Coronary artery (tissue), 2 donors: ENCODE data around the gene YRDC.
A peak's percentile ranks its signal among the peaks of the same experiment; 100 is the strongest.

Source experiments
- DNase-seq: peaks from one replicate; pipeline ENCODE4 v3.0.0-alpha.2; 2017; ENCODE audit warnings: low spot score
- H3K27ac ChIP-seq, 2 donors: fragments of 200-600 bp; sonication (generic); one replicate each; pipeline ENCODE4 v1.5.1; 2016 to 2019
- H3K4me3 ChIP-seq: fragments of 200-600 bp; sonication (generic); 2 replicates; pipeline ENCODE4 v1.5.1; 2016; ENCODE audit warnings: mild to moderate bottlenecking, moderate library complexity
- CTCF ChIP-seq: fragments of 200-600 bp; sonication (generic); IDR thresholded peaks from one replicate; pipeline ENCODE4 v1.5.1; 2019; ENCODE audit warnings: antibody characterized with exemption

Gene YRDC

DNA sequence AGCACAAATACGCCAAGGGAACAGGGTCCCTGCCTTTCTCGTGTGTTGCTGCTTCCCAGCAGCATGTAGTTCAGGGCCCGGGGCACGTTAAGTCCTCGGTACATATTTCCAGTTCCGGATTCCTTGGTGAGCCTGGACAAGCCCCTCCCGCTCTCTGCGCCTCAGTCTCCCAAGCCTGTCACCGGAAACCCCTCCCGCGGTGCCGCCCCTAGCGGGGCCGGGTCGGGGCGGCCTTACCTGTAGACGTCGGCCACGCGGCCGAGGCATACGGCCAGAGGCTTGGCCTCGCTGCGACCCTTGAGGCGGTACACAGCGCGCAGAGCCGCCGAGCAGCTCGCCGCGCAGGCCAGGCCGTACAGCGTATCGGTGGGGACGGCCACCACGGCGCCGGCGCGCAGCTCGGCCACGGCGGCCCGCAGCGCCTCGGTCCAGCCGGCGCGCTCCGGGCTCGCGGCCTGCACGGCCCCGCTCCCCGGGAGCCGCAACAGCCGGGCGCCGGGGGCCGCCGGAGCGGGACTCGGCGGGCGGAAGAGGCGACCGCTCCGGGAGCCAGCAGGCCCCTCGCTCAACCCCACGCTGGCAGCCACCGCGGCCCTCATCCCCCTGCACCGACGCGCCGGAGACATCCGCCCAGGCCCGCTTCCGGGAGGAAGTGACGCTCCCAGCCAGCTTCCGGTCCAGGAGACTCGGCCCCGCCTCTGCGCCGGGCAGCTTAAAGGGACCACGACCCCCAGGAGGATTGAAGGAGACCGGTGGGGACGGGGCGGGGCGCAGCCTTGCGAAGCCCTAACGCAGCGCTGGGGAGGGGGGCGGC, at the start of gene YRDC, which contains the start of gene C1orf122:
Gene YRDC, minus strand, starts transcription at position 654 of the 814 bp plus-strand sequence. Its CDS starts 28 bp downstream, at position 626.
Gene C1orf122, plus strand, starts transcription at position 236 of the 814 bp plus-strand sequence. CDS start 615 bp downstream, outside the sequence.
- TF ChIP-seq CTCF = no peak
- peak; percentile 96 for DNase-seq
- peak within 1 kb of the TSS; percentile 91 for H3K4me3 ChIP-seq

GRCh38 chr1:37854406-37854805, 46.4 kb upstream of the YRDC start:
- DNase-seq = no peak
- no peak for TF ChIP-seq CTCF
- no peak overlapping the region for H3K4me3 ChIP-seq
- H3K27ac ChIP-seq = no peak overlapping the region

More for the DNA sequence above, at the start of gene YRDC, which contains the start of gene C1orf122:
- peak within 1 kb of the TSS; percentile 88 to 98 for H3K27ac ChIP-seq

DNA sequence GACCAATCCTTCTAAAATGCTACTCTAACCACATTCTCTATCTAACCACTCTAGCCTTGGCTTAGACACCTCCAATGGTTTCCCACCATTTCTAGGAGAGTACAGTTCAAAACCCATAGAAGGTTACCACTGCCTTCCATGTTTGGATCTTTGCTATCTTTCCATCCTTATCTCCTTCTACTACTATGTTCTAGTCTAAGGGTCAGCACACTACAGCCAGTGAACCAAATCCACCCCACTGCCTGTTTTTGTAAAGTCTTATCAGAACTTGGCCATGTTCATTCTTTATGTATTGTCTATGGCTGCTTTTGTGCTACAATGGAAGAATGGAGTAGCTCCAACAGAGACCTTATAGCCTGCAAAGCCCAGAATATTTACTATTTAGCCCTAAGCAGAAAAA, 45.1 kb upstream of the YRDC start:
- TF ChIP-seq CTCF = no peak
- no peak for DNase-seq
- H3K4me3 ChIP-seq = no peak overlapping the region
- H3K27ac ChIP-seq = no peak overlapping the region

DNA sequence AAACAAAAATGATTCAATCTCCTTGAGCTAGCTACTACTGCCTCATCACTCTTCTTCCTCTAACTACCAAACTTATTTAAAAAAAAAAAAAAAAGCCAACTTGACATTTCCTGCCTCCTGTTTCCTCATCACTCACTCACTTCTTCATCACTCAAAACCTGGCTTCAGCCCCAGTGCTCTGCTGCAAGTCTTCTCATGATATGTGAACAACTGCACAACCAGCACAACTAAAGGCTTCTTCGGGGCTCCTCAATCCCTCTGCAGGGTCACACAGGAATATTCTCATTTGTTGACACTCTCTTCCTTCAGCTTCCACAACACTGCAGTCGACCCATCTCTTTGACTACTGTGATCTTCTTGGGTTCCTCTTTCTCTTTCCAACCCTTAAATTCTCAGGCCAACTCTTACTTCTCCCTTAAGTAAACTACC, 43.8 kb upstream of the YRDC start:
- DNase-seq = no peak
- TF ChIP-seq CTCF = no peak
- Histone ChIP-seq H3K4me3 (no peak overlapping the region), H3K27ac (no peak overlapping the region)

DNA sequence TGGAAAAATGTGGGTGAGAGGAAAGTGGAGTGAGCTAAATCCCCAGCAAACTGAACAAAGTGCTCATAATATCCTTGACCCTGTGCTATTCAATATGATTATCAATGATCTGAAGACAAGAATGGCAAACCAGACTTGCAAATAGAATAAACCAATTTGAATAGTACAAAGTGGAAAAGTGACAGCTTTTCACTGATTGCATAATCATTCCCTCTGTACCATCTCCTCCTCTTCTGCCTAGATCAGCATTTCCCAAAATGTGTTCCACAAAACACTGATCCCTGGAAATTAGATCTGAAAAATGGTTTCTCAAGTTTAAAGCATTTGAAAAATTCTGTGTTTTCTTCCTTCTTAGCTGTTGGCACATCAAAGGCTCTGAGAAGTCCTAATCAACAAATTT, 43.3 kb upstream of the YRDC start:
- no peak for TF ChIP-seq CTCF
- Histone ChIP-seq H3K27ac (peak overlapping the region in 1 of 2 donors; percentile 52), H3K4me3 (no peak overlapping the region)
- DNase-seq = no peak

DNA sequence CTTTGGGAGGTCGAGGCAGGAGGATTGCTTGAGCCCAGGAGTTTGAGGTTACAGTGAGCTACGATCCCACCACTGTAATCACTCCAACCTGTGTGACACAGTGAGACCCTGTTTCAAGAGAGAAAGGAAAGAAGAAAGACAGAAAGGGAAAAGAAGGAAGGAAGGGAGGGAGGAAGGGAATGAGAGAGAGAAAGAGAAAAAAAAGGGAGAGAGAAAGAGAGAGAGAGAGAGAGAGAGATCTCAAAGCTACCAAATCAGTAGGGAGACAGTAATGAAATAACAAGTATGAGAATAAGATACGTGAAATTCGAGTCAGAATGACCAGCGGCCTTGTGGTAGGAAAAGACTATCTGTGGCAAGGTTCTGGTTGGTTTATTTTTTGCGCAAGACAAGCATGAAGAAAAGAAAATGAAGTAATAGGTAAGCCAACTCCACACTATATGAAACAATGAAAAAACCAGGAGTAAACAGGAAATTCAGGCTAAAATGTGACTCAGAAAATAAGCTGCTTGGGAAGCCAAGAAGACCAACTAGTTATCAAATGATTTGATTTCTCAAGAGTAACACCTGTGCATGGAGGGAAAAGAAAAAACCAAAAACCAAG, 42.4 kb upstream of the YRDC start:
- no peak for DNase-seq
- TF ChIP-seq CTCF = no peak
- no peak overlapping the region for H3K27ac ChIP-seq

More for the DNA sequence above, 42.4 kb upstream of the YRDC start:
- H3K4me3 ChIP-seq = no peak overlapping the region
